ENCODE measurements around the gene IRX1. TPM values are rescaled to one million over a fixed set of nuclear protein-coding genes. Genes with fewer than 3 reads are reported as not detected.

IRX1 gene
- total RNA-seq, 2 experiments from 2014 or later, result not detected

DNA sequence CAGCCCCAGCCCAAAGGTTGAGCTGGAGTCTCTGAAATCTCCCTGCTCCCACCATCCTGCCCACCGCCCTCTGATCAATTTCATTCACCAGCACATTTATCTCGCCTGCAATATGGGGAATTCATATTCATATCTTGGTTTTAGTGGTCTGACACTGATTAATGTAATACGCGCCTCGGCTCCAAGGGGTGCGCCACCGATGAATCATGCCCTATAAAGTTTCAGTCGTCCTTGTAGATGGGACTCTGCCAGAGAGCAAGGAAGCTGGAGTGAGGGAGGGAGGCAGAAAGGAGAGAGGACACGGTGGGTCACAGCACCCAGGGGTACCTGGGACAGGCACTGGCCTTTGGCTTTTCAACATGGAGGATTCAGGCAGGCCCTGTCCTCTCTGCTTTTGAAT is 8.9 kb downstream of the IRX1 start:
- Mint-ChIP-seq H3K4me3 (no peak overlapping the region), H3K27me3 (peaks cover 58% of the 10 kb centered on the region), H3K9me3 (peaks cover 2% of the 10 kb centered on the region), H3K27ac (no peak overlapping the region), H3K36me3 (ENCODE audit: low read depth) (peaks cover 1% of the 10 kb centered on the region), H3K4me1 (ENCODE audit: low read depth) (peaks cover 4% of the 10 kb centered on the region)
- DNase-seq (no peak), ATAC-seq (no peak)
- ChIA-PET CTCF (no interaction called here), POLR2A (no interaction called here)
- intact Hi-C loops (cut with micrococcal nuclease), result loop anchor here (5.0 kb wide), 1 partner anchor 857 kb away; no protein-coding TSS in a partner anchor
- TF ChIP-seq, protein P1, sequence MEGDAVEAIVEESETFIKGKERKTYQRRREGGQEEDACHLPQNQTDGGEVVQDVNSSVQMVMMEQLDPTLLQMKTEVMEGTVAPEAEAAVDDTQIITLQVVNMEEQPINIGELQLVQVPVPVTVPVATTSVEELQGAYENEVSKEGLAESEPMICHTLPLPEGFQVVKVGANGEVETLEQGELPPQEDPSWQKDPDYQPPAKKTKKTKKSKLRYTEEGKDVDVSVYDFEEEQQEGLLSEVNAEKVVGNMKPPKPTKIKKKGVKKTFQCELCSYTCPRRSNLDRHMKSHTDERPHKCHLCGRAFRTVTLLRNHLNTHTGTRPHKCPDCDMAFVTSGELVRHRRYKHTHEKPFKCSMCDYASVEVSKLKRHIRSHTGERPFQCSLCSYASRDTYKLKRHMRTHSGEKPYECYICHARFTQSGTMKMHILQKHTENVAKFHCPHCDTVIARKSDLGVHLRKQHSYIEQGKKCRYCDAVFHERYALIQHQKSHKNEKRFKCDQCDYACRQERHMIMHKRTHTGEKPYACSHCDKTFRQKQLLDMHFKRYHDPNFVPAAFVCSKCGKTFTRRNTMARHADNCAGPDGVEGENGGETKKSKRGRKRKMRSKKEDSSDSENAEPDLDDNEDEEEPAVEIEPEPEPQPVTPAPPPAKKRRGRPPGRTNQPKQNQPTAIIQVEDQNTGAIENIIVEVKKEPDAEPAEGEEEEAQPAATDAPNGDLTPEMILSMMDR (IDR thresholded peaks at IDR 0.05), result no peak

DNA sequence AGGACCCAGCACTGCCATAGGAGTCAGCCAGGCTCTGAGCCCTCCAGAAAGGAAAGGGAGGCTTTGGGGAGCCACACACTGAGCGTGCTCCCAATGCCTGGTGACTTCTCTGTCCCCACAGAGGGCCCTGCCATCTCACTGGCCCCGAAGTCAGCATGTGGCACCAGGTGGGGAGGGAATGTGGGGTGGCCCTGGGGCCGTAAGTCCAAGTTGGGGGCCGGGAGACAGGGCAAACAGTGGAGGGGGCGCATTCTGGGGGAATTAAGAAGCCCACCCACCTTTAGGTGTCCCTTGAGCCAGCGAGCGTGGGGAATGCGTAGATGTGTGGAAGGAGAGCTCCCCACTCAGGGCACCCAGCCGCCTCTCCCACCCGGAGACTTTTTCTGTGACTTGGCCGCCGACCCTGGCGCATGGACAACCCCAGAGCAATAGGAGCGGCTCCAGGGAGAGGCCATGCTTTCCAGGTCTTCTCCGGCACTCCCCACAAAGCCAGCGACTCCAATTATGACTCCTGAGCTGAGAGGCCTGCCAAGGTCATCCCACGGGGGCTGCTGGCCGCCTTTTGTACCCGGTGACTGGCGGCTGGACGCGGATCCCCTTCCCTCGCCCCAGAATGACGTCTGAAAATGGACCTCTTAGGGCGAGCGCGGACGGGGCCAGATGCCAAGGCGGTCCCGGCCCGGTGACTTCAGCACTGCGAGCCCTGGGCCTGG is 9.8 kb downstream of the IRX1 start:
- no peak for ATAC-seq
- TF ChIP-seq, protein P1 (IDR thresholded peaks at IDR 0.05), result no peak
- Mint-ChIP-seq H3K36me3 (ENCODE audit: low read depth) (peaks cover 1% of the 10 kb centered on the region), H3K4me3 (no peak overlapping the region), H3K9me3 (peaks cover 2% of the 10 kb centered on the region), H3K4me1 (ENCODE audit: low read depth) (peaks cover 4% of the 10 kb centered on the region), H3K27ac (no peak overlapping the region), H3K27me3 (peaks cover 58% of the 10 kb centered on the region)
- no peak for DNase-seq
- ChIA-PET POLR2A (no interaction called here), CTCF (no interaction called here)
- intact Hi-C loops (cut with micrococcal nuclease), result no loop called here

DNA sequence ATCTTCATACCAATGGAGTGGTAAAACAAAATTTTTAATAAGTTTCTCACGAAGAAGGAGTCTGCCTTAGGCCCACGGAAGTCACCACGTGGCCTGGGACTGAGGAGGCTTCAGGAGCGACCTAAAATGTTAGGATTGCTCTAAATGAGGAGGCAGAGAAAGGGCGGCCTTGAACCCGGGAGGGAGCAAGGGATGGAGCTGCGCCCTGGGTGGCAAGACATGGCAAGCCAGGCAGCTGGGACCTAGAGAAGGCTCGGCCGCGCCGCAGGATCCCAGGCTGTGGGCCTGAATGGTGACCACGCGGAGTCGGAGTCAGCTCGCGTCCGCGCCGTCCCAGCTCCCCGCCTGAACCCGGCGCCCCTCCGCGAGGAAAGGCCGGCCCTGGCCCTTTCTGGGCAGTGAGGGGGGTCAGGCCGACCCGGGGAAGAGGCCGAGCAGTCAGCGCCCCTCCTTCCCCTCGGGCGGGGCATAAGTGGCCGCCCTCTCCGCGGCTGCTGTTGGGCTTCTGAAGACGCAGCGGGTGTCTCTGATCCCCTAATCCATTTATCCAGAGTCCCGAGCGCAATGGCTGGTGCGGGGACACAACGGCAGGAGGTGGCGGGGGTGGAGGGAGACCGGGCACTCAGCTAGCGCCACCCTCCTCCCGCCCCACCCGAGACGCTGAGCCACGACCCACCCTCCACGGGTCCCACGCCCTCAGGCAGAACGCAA is 10.6 kb downstream of the IRX1 start:
- ChIA-PET CTCF (no interaction called here), POLR2A (no interaction called here)
- Mint-ChIP-seq H3K4me1 (ENCODE audit: low read depth) (peaks cover 4% of the 10 kb centered on the region), H3K36me3 (ENCODE audit: low read depth) (peaks cover 1% of the 10 kb centered on the region), H3K4me3 (no peak overlapping the region), H3K27me3 (peaks cover 50% of the 10 kb centered on the region), H3K27ac (no peak overlapping the region), H3K9me3 (peaks cover under 1% of the 10 kb centered on the region)
- ATAC-seq (no peak), DNase-seq (no peak)
- TF ChIP-seq, protein P1 (IDR thresholded peaks at IDR 0.05), result no peak
- intact Hi-C loops (cut with micrococcal nuclease), result no loop called here

DNA sequence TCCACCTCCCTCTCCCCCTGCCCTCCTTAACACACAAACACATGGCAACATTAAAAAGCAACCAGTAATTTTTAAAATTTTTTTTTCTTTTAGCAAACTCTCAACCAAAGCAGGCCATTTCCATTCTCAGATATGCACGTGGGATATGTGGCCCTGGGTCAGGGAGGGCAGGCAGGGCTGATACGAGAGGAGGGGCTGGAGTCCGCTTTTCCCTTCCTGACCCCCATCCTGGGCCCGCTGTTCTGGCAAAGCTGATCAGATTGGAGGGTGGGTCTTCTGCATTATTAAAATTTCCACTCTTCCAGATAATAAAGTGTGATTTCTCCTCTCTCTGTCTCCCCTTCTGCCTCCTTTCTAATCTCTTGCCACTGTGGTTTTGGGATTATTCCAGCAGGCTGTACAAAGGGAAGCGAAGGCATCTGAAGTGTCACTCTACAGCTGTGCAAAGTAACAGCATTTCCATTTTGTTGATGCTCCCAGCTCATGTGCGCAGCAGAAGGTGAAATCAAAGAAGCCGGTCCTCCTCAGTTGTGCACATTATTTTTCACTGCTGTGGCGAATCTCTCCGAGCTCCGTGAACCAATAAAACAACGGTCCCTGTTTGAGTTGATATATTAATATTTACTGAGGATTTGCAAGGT is 12.0 kb downstream of the IRX1 start:
- TF ChIP-seq, protein P1 (IDR thresholded peaks at IDR 0.05), result no peak
- ATAC-seq (no peak), DNase-seq (no peak)
- ChIA-PET CTCF (no interaction called here), POLR2A (no interaction called here)
- H3K27me3 Mint-ChIP-seq, result peaks cover 36% of the 10 kb centered on the region
- no peaks in the 10 kb centered on the region for H3K9me3 Mint-ChIP-seq
- no peak overlapping the region for H3K27ac Mint-ChIP-seq
- no peaks in the 10 kb centered on the region for H3K36me3 Mint-ChIP-seq (ENCODE audit: low read depth)
- intact Hi-C loops (cut with micrococcal nuclease), result no loop called here
- no peaks in the 10 kb centered on the region for H3K4me1 Mint-ChIP-seq (ENCODE audit: low read depth)
- no peak overlapping the region for H3K4me3 Mint-ChIP-seq
